Endodermal cell (in vitro differentiated cells): Measurements from ENCODE around the gene PAX5. TPM values are rescaled to one million over a fixed set of nuclear protein-coding genes. Genes with fewer than 3 reads are reported as not detected.

Source experiments
- DNase-seq: peaks from one replicate; pipeline ENCODE4 v3.0.0-alpha.2; 2017
- H3K27ac ChIP-seq: 2 replicates; pipeline ENCODE4 v1.5.1; 2013; ENCODE audit warnings: mild to moderate bottlenecking, low read depth, low read length, moderate library complexity
- H3K27me3 ChIP-seq: 2 replicates; pipeline ENCODE4 v1.6.1; 2013; ENCODE audit warnings: mild to moderate bottlenecking, low read length, moderate library complexity; ENCODE audit not compliant: insufficient read depth, control insufficient read depth, poor library complexity, severe bottlenecking
- H3K36me3 ChIP-seq: 2 replicates; pipeline ENCODE4 v1.7.0; 2013; ENCODE audit warnings: mild to moderate bottlenecking, low read length, moderate library complexity; ENCODE audit not compliant: control insufficient read depth, insufficient read depth
- H3K4me1 ChIP-seq: one replicate; pipeline ENCODE4 v1.7.0; 2013; ENCODE audit warnings: low read length; ENCODE audit not compliant: control insufficient read depth, insufficient read depth
- H3K4me3 ChIP-seq: 2 replicates; pipeline ENCODE4 v1.5.1; 2013; ENCODE audit warnings: mild to moderate bottlenecking, low read length, moderate library complexity
- H3K9ac ChIP-seq: 2 replicates; pipeline ENCODE4 v1.6.1; 2013; ENCODE audit warnings: mild to moderate bottlenecking, low read length, moderate library complexity; ENCODE audit not compliant: poor library complexity, severe bottlenecking; ENCODE audit errors: extremely low read depth
- H3K9me3 ChIP-seq: 2 replicates; pipeline ENCODE4 v1.6.1; 2013; ENCODE audit warnings: mild to moderate bottlenecking, low read length, moderate library complexity; ENCODE audit not compliant: control insufficient read depth
- H3K27ac Mint-ChIP-seq: 2 replicates; pipeline ENCODE4 v1.8.0; 2020; ENCODE audit warnings: mixed read lengths
- H3K27me3 Mint-ChIP-seq: 2 replicates; pipeline ENCODE4 v1.8.0; 2021; ENCODE audit warnings: mild to moderate bottlenecking, mixed read lengths; ENCODE audit not compliant: insufficient read depth
- H3K36me3 Mint-ChIP-seq: 2 replicates; pipeline ENCODE4 v1.8.0; 2020; ENCODE audit warnings: low read depth, mixed read lengths
- H3K4me1 Mint-ChIP-seq: 2 replicates; pipeline ENCODE4 v1.8.0; 2020; ENCODE audit warnings: mixed read lengths
- H3K4me3 Mint-ChIP-seq: 2 replicates; pipeline ENCODE4 v1.8.0; 2020; ENCODE audit warnings: mild to moderate bottlenecking, moderate library complexity, mixed read lengths
- H3K9me3 Mint-ChIP-seq: 2 replicates; pipeline ENCODE4 v1.8.0; 2020; ENCODE audit warnings: mild to moderate bottlenecking, mixed read lengths
- WGBS, 2 experiments: methylation state at CpG; one replicate each; pipeline versions ENCODE4 v1.1.5 to v1.1.7; 2013; ENCODE audit warnings: missing lambda C conversion rate in 2 of 2, mixed read lengths in 1 of 2; ENCODE audit not compliant: insufficient coverage in 1 of 2, insufficient read length in 1 of 2; 5-methylcytosine and 5-hydroxymethylcytosine counted together
- total RNA-seq, 2 donors: library from RNA; stranded (reverse); fragmentation: NEBNext Ultra II Directional in 1 of 2; extraction: Animal tissue kit (Norgen Biotek cat#: 25700) in 1 of 2; gene quantifications; 2 replicates in 1 of 2; 3 replicates in 1 of 2; pipeline ENCODE4 v1.2.1, GENCODE V29; 2021
- TF ChIP-seq, protein P1 (sequence below): fragments of 200-600 bp; sonication (generic); conservative IDR thresholded peaks from 2 replicates; pipeline ENCODE4 v1.5.0; 2021; ENCODE audit warnings: antibody characterized with exemption, mild to moderate bottlenecking

PAX5 gene
- total RNA-seq, 2 donors from 2014 or later: 0.15 TPM; not detected in 1

DNA sequence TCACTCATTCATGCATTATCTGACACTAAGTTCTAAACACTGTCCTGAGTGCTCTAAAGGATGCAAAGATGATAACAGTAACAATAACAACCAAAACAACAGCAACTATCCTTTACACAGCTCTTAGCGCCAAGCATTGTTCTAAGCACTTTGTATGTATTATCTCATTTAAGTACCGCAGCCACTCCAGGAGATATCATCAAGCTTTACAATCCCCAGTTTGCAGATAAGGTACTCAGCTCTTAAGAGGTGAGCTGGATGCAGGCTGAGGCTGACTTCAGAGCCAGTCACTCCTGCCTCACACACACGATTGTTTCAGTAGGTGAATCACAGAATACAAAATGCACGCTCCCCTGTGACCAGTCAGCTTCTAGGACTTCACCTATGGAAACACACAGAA is 141.8 kb downstream of the PAX5 start:
- H3K4me1 ChIP-seq: peaks cover 15% of the 10 kb centered on the region
- peak overlapping the region; percentile 41 for H3K9ac ChIP-seq
- Mint-ChIP-seq H3K27me3 (peaks cover 84% of the 10 kb centered on the region), H3K9me3 (no peaks in the 10 kb centered on the region), H3K36me3 (no peaks in the 10 kb centered on the region), H3K4me1 (peaks cover 31% of the 10 kb centered on the region), H3K27ac (peak overlapping the region; percentile 86), H3K4me3 (no peak overlapping the region)
- TF ChIP-seq, protein P1, sequence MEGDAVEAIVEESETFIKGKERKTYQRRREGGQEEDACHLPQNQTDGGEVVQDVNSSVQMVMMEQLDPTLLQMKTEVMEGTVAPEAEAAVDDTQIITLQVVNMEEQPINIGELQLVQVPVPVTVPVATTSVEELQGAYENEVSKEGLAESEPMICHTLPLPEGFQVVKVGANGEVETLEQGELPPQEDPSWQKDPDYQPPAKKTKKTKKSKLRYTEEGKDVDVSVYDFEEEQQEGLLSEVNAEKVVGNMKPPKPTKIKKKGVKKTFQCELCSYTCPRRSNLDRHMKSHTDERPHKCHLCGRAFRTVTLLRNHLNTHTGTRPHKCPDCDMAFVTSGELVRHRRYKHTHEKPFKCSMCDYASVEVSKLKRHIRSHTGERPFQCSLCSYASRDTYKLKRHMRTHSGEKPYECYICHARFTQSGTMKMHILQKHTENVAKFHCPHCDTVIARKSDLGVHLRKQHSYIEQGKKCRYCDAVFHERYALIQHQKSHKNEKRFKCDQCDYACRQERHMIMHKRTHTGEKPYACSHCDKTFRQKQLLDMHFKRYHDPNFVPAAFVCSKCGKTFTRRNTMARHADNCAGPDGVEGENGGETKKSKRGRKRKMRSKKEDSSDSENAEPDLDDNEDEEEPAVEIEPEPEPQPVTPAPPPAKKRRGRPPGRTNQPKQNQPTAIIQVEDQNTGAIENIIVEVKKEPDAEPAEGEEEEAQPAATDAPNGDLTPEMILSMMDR: no peak
- peak overlapping the region; percentile 20 for H3K4me3 ChIP-seq
- WGBS, 2 experiments: 67 to 93% methylated on average over 2 to 4 of the region's 4 CpGs
- H3K27ac ChIP-seq: no peak overlapping the region
- peak; percentile 42 for DNase-seq
- H3K36me3 ChIP-seq: no peaks in the 10 kb centered on the region
- H3K27me3 ChIP-seq: peaks cover 83% of the 10 kb centered on the region
- H3K9me3 ChIP-seq: no peaks in the 10 kb centered on the region

DNA sequence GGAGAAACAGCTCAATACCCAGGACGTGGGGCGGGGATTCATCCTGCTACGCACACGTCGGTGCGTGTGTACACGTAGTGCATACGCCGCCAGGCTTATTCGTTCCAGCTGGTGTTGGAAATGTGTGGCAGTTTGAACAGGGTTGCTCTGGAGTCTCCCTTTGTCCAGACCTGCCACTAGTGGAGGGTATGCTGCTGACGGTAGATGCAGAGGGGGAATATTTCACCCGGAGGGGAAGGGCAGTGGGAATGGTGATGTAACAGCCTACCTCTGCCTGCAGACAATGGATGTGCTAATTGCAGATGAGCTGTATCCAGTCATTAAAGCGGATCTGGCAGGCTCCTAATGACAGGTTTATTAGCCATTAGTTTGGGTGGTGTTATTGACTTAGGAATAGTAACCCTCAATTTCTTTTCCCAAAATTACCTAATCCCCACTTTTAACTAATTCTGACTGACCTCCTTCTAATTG is 142.7 kb downstream of the PAX5 start:
- peaks cover 27% of the 10 kb centered on the region for H3K4me1 Mint-ChIP-seq
- Histone ChIP-seq H3K9me3 (no peaks in the 10 kb centered on the region), H3K4me1 (peaks cover 15% of the 10 kb centered on the region), H3K27me3 (peaks cover 83% of the 10 kb centered on the region), H3K9ac (peak overlapping the region; percentile 9), H3K36me3 (no peaks in the 10 kb centered on the region), H3K27ac (no peak overlapping the region), H3K4me3 (no peak overlapping the region)
- no peaks in the 10 kb centered on the region for H3K36me3 Mint-ChIP-seq
- WGBS, 2 experiments: 76 to 84% methylated on average over 12 to 13 of the region's 13 CpGs
- peak overlapping the region; percentile 86 for H3K27ac Mint-ChIP-seq
- TF ChIP-seq, protein P1: no peak
- H3K4me3 Mint-ChIP-seq: no peak overlapping the region
- H3K27me3 Mint-ChIP-seq: peaks cover 84% of the 10 kb centered on the region
- DNase-seq: no peak
- no peaks in the 10 kb centered on the region for H3K9me3 Mint-ChIP-seq

DNA sequence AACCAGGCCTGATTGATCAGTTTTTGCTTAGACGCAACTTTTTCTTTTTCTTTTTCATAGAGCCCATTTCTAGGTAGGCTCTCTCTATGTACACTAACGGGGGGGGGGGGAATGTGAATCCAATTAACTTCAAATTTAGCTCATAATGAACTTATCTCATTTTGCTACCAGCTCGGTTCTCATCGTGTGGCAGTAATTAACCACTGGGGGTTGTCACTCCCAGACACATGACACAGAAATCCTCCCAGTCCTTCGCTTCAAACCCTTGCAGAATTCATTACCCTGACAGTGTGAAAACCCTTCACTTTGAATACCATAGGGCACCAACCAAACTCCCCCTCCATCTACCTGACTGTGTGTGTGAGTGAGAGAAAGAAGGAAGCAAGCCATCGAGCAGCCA is 144.2 kb downstream of the PAX5 start:
- peaks cover 79% of the 10 kb centered on the region for H3K27me3 Mint-ChIP-seq

More for the DNA sequence above, 144.2 kb downstream of the PAX5 start:
- Histone ChIP-seq H3K9me3 (no peaks in the 10 kb centered on the region), H3K4me3 (no peak overlapping the region), H3K9ac (no peak overlapping the region), H3K4me1 (peaks cover 15% of the 10 kb centered on the region), H3K27me3 (peaks cover 77% of the 10 kb centered on the region), H3K27ac (no peak overlapping the region), H3K36me3 (no peaks in the 10 kb centered on the region)
- TF ChIP-seq, protein P1: no peak
- 80 to 81% methylated on average over 1 to 6 of the region's 6 CpGs for WGBS, 2 experiments
- Mint-ChIP-seq H3K9me3 (no peaks in the 10 kb centered on the region), H3K4me1 (peaks cover 27% of the 10 kb centered on the region), H3K4me3 (no peak overlapping the region), H3K27ac (no peak overlapping the region), H3K36me3 (no peaks in the 10 kb centered on the region)
- DNase-seq: no peak
